GM23248 (cell line): Measurements from ENCODE around the gene SELENOI. TPM values are rescaled to one million over a fixed set of nuclear protein-coding genes. Genes with fewer than 3 reads are reported as not detected.

Experiments
- DNase-seq: peaks from one replicate; pipeline ENCODE4 v3.0.0-alpha.2; 2015
- H2AFZ ChIP-seq: fragments of 200-600 bp; sonication (generic); 2 replicates; pipeline ENCODE4 v1.6.1; 2016; ENCODE audit warnings: antibody characterized with exemption
- H3F3A ChIP-seq: fragments of 200-600 bp; sonication (generic); 2 replicates; pipeline ENCODE4 v1.6.1; 2016; ENCODE audit warnings: mild to moderate bottlenecking, antibody characterized with exemption, mixed run types; ENCODE audit not compliant: insufficient read depth
- H3K27ac ChIP-seq: fragments of 200-600 bp; sonication (generic); 2 replicates; pipeline ENCODE4 v1.5.1; 2016; ENCODE audit warnings: mild to moderate bottlenecking
- H3K27me3 ChIP-seq: fragments of 200-600 bp; sonication (generic); replicated peaks from 2 replicates; pipeline ENCODE4 v1.6.1; 2016; ENCODE audit warnings: mild to moderate bottlenecking; ENCODE audit not compliant: insufficient read depth
- H3K36me3 ChIP-seq: fragments of 200-600 bp; sonication (generic); 2 replicates; pipeline ENCODE4 v1.6.1; 2016; ENCODE audit warnings: low read depth, mild to moderate bottlenecking
- H3K4me1 ChIP-seq: fragments of 200-600 bp; sonication (generic); 2 replicates; pipeline ENCODE4 v1.6.1; 2016; ENCODE audit warnings: mild to moderate bottlenecking; ENCODE audit not compliant: insufficient read depth
- H3K4me2 ChIP-seq: fragments of 200-600 bp; sonication (generic); one replicate; pipeline ENCODE4 v1.6.1; 2016; ENCODE audit warnings: mild to moderate bottlenecking; ENCODE audit not compliant: unreplicated experiment
- H3K4me3 ChIP-seq: fragments of 200-600 bp; sonication (generic); 2 replicates; pipeline ENCODE4 v1.5.1; 2016; ENCODE audit warnings: mild to moderate bottlenecking
- H3K79me2 ChIP-seq: fragments of 200-600 bp; sonication (generic); 2 replicates; pipeline ENCODE4 v1.6.1; 2016; ENCODE audit warnings: mild to moderate bottlenecking; ENCODE audit not compliant: insufficient read depth
- H3K9ac ChIP-seq: fragments of 200-600 bp; sonication (generic); 2 replicates; pipeline ENCODE4 v1.6.1; 2016; ENCODE audit warnings: mild to moderate bottlenecking
- H3K9me2 ChIP-seq: fragments of 200-600 bp; sonication (generic); 2 replicates; pipeline ENCODE4 v1.6.1; 2016; ENCODE audit warnings: mixed run types, mild to moderate bottlenecking, moderate library complexity; ENCODE audit not compliant: insufficient read depth
- H3K9me3 ChIP-seq: fragments of 200-600 bp; sonication (generic); one replicate; pipeline ENCODE4 v1.6.1; 2017; ENCODE audit warnings: low read depth
- H4K20me1 ChIP-seq: fragments of 200-600 bp; sonication (generic); 2 replicates; pipeline ENCODE4 v1.6.0; 2016; ENCODE audit not compliant: insufficient read depth
- EZH2 ChIP-seq: fragments of 200-600 bp; sonication (generic); IDR thresholded peaks from 2 replicates; pipeline ENCODE4 v1.6.1; 2018; ENCODE audit warnings: antibody characterized with exemption, mild to moderate bottlenecking; ENCODE audit not compliant: insufficient read depth, poor library complexity, severe bottlenecking
- EZH2phosphoT487 ChIP-seq: fragments of 200-600 bp; sonication (generic); IDR thresholded peaks from 2 replicates; pipeline ENCODE4 v1.6.1; 2018; ENCODE audit warnings: antibody characterized with exemption, moderate library complexity, mild to moderate bottlenecking, low read depth; ENCODE audit not compliant: insufficient read depth
- WGBS, 2 experiments: methylation state at CpG; one replicate each; pipeline ENCODE4 v1.1.6; 2015 to 2017; ENCODE audit warnings: low lambda C conversion rate in 2 of 2, low coverage in 1 of 2; ENCODE audit errors: missing lambda C conversion rate in 2 of 2; 5-methylcytosine and 5-hydroxymethylcytosine counted together
- in situ Hi-C: fragments of 300-500 bp; cut with MboI; formaldehyde crosslinking; loops from 2 replicates; pipeline ENCODE4 v1.15.0; 2020
- polyA plus RNA-seq: library from polyadenylated mRNA; unstranded; fragments of >200 nt; fragmentation: Nextera tagmentation; extraction: Ambion mirVana; gene quantifications from 2 replicates; pipeline ENCODE4 v1.2.1, GENCODE V29; 2016
- total RNA-seq: library from RNA; depleted of rRNA; stranded (reverse); fragments of >200 nt; shearing (Covaris generic); gene quantifications from 2 replicates; pipeline ENCODE4 v1.2.3, GENCODE V29; 2014

SELENOI gene
- total and polyA plus RNA-seq, 2 experiments from 2014 or later = 3.6 to 19.8 TPM

DNA sequence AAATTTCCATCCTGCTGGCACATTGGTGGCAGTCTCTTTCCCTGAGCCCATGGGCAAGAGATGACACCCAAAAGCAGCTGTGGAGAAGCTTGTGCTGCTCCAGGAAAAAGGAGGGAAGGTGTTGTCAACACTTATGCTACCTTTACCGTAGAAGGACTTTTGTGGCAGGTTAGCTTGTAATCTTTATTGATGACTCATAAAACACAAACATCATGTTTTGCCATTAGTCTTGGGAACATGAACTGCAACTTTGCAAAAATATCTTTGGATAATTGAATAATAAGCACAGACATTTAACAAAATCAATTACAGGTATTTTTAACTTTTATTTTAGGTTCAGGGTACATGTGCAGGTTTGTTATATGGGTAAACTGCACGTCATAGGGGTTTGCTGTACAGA is 89.2 kb downstream of the SELENOI start:
- peaks cover 18% of the 10 kb centered on the region for H3F3A ChIP-seq
- H3K27ac ChIP-seq = no peak overlapping the region
- no peak overlapping the region for H3K4me2 ChIP-seq
- H3K79me2 ChIP-seq = no peaks in the 10 kb centered on the region
- H3K9me2 ChIP-seq = no peaks in the 10 kb centered on the region
- H3K9me3 ChIP-seq = no peaks in the 10 kb centered on the region
- no peak overlapping the region for H3K9ac ChIP-seq
- TF ChIP-seq EZH2 (no peak), EZH2phosphoT487 (no peak)
- no peaks in the 10 kb centered on the region for H3K36me3 ChIP-seq
- no peaks in the 10 kb centered on the region for H4K20me1 ChIP-seq
- DNase-seq = no peak
- peaks cover 19% of the 10 kb centered on the region for H3K4me1 ChIP-seq
- no peak overlapping the region for H2AFZ ChIP-seq
- WGBS, 2 experiments = 85 to 94% methylated on average over 2 of the region's 2 CpGs
- in situ Hi-C loops = no loop called here
- H3K4me3 ChIP-seq = no peak overlapping the region
- no peaks in the 10 kb centered on the region for H3K27me3 ChIP-seq

DNA sequence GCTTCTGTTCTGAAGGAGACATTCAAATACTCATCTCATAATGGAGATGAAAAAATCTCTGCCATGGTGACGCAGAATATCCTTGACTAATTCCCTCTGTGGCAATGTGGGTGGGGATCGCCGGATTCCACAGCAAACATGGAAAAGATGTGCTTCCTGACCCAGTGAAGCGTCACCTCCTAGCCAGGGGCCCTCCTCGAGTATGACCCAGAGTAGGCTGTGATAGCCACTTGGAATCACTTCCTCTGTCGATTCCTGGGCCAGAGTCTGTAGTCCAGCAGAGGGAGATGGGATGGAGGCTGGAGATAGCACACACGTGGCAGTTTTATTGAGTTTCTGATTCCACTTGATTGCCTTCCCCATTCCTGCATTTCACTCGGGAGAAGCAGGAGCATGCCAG is 92.6 kb downstream of the SELENOI start:
- peak overlapping the region; percentile 69 for H3K4me2 ChIP-seq
- peak overlapping the region; percentile 93 for H3K27ac ChIP-seq
- H3K79me2 ChIP-seq = no peaks in the 10 kb centered on the region
- peak overlapping the region; percentile 89 for H2AFZ ChIP-seq
- no peaks in the 10 kb centered on the region for H4K20me1 ChIP-seq
- peak overlapping the region; percentile 71 for H3K9ac ChIP-seq
- no peaks in the 10 kb centered on the region for H3K9me3 ChIP-seq
- peaks cover 14% of the 10 kb centered on the region for H3F3A ChIP-seq
- 4 to 5% methylated on average over 8 of the region's 8 CpGs for WGBS, 2 experiments
- H3K4me1 ChIP-seq = peaks cover 19% of the 10 kb centered on the region
- H3K9me2 ChIP-seq = no peaks in the 10 kb centered on the region
- H3K36me3 ChIP-seq = no peaks in the 10 kb centered on the region
- TF ChIP-seq EZH2 (no peak), EZH2phosphoT487 (no peak)
- DNase-seq = peak; percentile 97
- no peaks in the 10 kb centered on the region for H3K27me3 ChIP-seq
- in situ Hi-C loops = no loop called here
- 0 out of 2 replicates have a peak overlapping the region, but pooled peaks have one; percentile 3 for H3K4me3 ChIP-seq

DNA sequence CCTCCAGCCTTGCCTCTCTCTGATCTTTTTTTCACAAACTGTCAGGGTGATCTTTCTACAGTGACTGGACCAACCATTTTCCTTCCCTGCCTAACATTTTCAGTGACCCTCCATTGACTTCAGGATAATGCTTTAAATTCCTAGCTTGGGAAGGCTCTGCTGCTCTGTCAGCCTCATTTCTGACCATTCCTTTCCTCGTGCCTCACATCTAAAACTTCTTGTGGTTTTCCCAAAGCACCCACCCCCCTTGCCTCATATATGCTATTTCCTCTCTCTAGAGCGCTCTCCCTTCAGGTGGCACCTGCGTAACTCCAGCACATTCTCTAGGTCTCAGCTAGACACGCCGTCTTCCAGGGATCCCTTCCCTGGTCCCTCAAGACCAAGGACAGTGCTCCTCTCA is 93.0 kb downstream of the SELENOI start:
- H4K20me1 ChIP-seq = no peaks in the 10 kb centered on the region
- TF ChIP-seq EZH2 (no peak), EZH2phosphoT487 (no peak)
- peak overlapping the region; percentile 89 for H2AFZ ChIP-seq
- H3K27ac ChIP-seq = peak overlapping the region; percentile 93
- no peaks in the 10 kb centered on the region for H3K36me3 ChIP-seq
- peaks cover 14% of the 10 kb centered on the region for H3F3A ChIP-seq
- peak; percentile 40 for DNase-seq
- in situ Hi-C loops = no loop called here
- peak overlapping the region; percentile 69 for H3K4me2 ChIP-seq
- H3K9me2 ChIP-seq = no peaks in the 10 kb centered on the region
- H3K79me2 ChIP-seq = no peaks in the 10 kb centered on the region
- no peaks in the 10 kb centered on the region for H3K27me3 ChIP-seq
- peaks cover 19% of the 10 kb centered on the region for H3K4me1 ChIP-seq
- no peak overlapping the region for H3K4me3 ChIP-seq
- peak overlapping the region; percentile 71 for H3K9ac ChIP-seq
- no peaks in the 10 kb centered on the region for H3K9me3 ChIP-seq
- 84 to 86% methylated on average over 5 of the region's 5 CpGs for WGBS, 2 experiments

DNA sequence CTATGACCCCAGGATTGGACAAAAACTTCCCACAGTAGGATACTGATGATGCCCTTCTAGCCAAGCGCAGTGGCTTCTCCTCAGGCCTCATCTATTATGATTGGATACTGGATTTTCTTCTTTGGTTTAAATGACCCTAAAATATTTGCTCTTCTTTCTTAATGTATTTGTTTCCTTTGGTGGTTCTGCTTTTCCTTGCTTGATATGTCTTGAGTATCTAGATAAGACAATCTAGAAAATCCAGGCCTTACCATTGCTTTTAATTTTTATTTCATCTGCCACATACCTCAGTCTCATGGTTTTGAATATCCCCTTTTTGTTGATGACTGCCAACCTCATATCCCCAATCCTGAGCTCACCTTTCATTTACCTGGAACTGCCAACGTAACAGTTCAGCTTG is 96.4 kb downstream of the SELENOI start:
- 87 to 97% methylated on average over 2 of the region's 2 CpGs for WGBS, 2 experiments
- Histone ChIP-seq H3K79me2 (no peaks in the 10 kb centered on the region), H3K9ac (no peak overlapping the region), H4K20me1 (no peaks in the 10 kb centered on the region), H3K9me2 (no peaks in the 10 kb centered on the region), H2AFZ (no peak overlapping the region), H3K27ac (no peak overlapping the region), H3K4me2 (no peak overlapping the region), H3K4me3 (no peak overlapping the region), H3K9me3 (no peaks in the 10 kb centered on the region), H3K36me3 (no peaks in the 10 kb centered on the region), H3K27me3 (no peaks in the 10 kb centered on the region), H3F3A (peaks cover 14% of the 10 kb centered on the region), H3K4me1 (peaks cover 19% of the 10 kb centered on the region)
- DNase-seq = no peak
- in situ Hi-C loops = no loop called here
- TF ChIP-seq EZH2phosphoT487 (no peak), EZH2 (no peak)

DNA sequence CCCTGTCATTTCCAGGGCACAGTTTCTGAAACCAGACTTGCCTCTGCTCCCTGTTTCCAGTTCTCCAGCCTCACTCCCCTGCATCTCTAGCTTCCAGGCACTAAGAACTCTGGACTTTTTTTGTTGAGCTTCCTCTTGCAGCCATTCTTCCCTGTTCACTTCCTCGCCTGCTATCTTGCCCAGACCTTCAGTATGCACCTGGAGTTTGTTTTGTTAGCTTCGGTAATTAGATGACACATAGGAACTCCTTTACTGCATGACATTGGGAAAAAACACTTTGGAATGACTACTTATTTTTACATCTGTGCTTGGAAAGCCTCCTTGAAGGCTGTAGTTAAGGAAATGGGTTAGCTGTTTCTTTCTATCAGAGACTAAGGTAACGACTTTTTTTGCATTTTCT is 96.8 kb downstream of the SELENOI start:
- Histone ChIP-seq H4K20me1 (no peaks in the 10 kb centered on the region), H3K27ac (no peak overlapping the region), H3K9me2 (no peaks in the 10 kb centered on the region), H3K4me3 (no peak overlapping the region), H3K4me2 (no peak overlapping the region), H3K9ac (no peak overlapping the region), H3F3A (peaks cover 14% of the 10 kb centered on the region), H3K36me3 (no peaks in the 10 kb centered on the region), H2AFZ (no peak overlapping the region), H3K9me3 (no peaks in the 10 kb centered on the region), H3K79me2 (no peaks in the 10 kb centered on the region), H3K27me3 (no peaks in the 10 kb centered on the region), H3K4me1 (peaks cover 18% of the 10 kb centered on the region)
- DNase-seq = no peak
- in situ Hi-C loops = no loop called here
- TF ChIP-seq EZH2 = no peak
- TF ChIP-seq EZH2phosphoT487 = no peak
- 54 to 64% methylated on average over 3 of the region's 3 CpGs for WGBS, 2 experiments
